CD4-positive, alpha-beta T cell (primary cell): Measurements from ENCODE around the gene OPTC. TPM values are rescaled to one million over a fixed set of nuclear protein-coding genes. Genes with fewer than 3 reads are reported as not detected.

Source experiments
- ATAC-seq: fragments of 200-7000 bp; cut with Tn5 transposase; one replicate; pipeline ENCODE4 v1.10.0; 2022; ENCODE audit warnings: mild to moderate bottlenecking; ENCODE audit not compliant: poor library complexity
- CTCF ChIA-PET: fragments of 350-600 bp; sonication (Branson Sonifier 250); formaldehyde crosslinking; loops from one replicate; lab custom pipeline; 2021; ENCODE audit warnings: antibody characterized with exemption, inconsistent platforms; lab: Charles Lee
- POLR2A ChIA-PET: fragments of 350-600 bp; sonication (Branson Sonifier 250); formaldehyde crosslinking; loops from one replicate; lab custom pipeline; 2021; ENCODE audit warnings: antibody characterized with exemption, inconsistent platforms; lab: Charles Lee
- DNase-seq, 14 experiments: peaks; one replicate each; pipeline ENCODE4 v3.0.0-alpha.2; 2013 to 2020; ENCODE audit warnings: mixed read lengths in 2 of 14
- H3K27ac ChIP-seq, 2 donors: one replicate each; pipeline versions ENCODE4 v1.5.1 to v1.7.0; 2013; ENCODE audit warnings: low read length in 2 of 2, low read depth in 1 of 2, mild to moderate bottlenecking in 1 of 2
- H3K27me3 ChIP-seq, 2 experiments: 1 replicate in 1 of 2; 2 replicates in 1 of 2; pipeline versions ENCODE4 v1.6.1 to v1.7.0; 2013; ENCODE audit warnings: low read length in 2 of 2, control low read depth in 1 of 2, mild to moderate bottlenecking in 1 of 2, moderate library complexity in 1 of 2; ENCODE audit not compliant: insufficient read depth in 2 of 2, control insufficient read depth in 1 of 2
- H3K36me3 ChIP-seq: one replicate; pipeline ENCODE4 v1.6.1; 2013; ENCODE audit warnings: low read length, control low read depth; ENCODE audit not compliant: insufficient read depth
- H3K4me1 ChIP-seq: one replicate; pipeline ENCODE4 v1.6.1; 2013; ENCODE audit warnings: low read length, control low read depth; ENCODE audit not compliant: insufficient read depth
- H3K4me3 ChIP-seq: one replicate; pipeline ENCODE4 v1.5.1; 2013; ENCODE audit warnings: mild to moderate bottlenecking, low read length, moderate library complexity
- H3K9me3 ChIP-seq, 2 experiments: 1 replicate in 1 of 2; 2 replicates in 1 of 2; pipeline versions ENCODE4 v1.6.1 to v1.7.0; 2013; ENCODE audit warnings: low read length in 2 of 2, mild to moderate bottlenecking in 2 of 2, control low read depth in 1 of 2, moderate library complexity in 1 of 2; ENCODE audit not compliant: control insufficient read depth in 1 of 2, insufficient read depth in 1 of 2
- H3K27ac Mint-ChIP-seq: one replicate; pipeline ENCODE4 v1.8.0; 2020; ENCODE audit warnings: mixed read lengths
- H3K27me3 Mint-ChIP-seq: one replicate; pipeline ENCODE4 v1.8.0; 2021; ENCODE audit warnings: mixed read lengths
- H3K36me3 Mint-ChIP-seq: one replicate; pipeline ENCODE4 v1.8.0; 2021; ENCODE audit warnings: low read depth, mixed read lengths
- H3K4me1 Mint-ChIP-seq: one replicate; pipeline ENCODE4 v1.8.0; 2021; ENCODE audit warnings: low read depth, mixed read lengths
- H3K4me3 Mint-ChIP-seq: one replicate; pipeline ENCODE4 v1.8.0; 2020; ENCODE audit warnings: mild to moderate bottlenecking, mixed read lengths
- H3K9me3 Mint-ChIP-seq: one replicate; pipeline ENCODE4 v1.8.0; 2020; ENCODE audit warnings: mixed read lengths
- CTCF ChIP-seq: fragments of 200-600 bp; IDR thresholded peaks from one replicate; pipeline ENCODE4 v1.8.0; 2022; ENCODE audit warnings: antibody characterized with exemption, mild to moderate bottlenecking
- intact Hi-C, 2 experiments: fragments of 100-400 bp; cut with DNase I in 1 of 2; cut with micrococcal nuclease in 1 of 2; formaldehyde crosslinking; loops; one replicate each; pipeline versions ENCODE4 v1.15.1 to v1.9.0; 2023 to 2025; cut with DNase I, micrococcal nuclease
- total RNA-seq, 174 experiments: library from RNA in 2 of 174; stranded (reverse) in 2 of 174; gene quantifications; one replicate each; pipeline ENCODE4 v1.2.3 and lab custom pipeline; 2021 to 2026

The OPTC gene
- total RNA-seq, 2 experiments from 2014 or later = not detected

GRCh38 chr1:203544485-203544884 lies 50.5 kb downstream of the OPTC start:
- Histone ChIP-seq H3K4me1 (no peaks in the 10 kb centered on the region), H3K27ac (no peak overlapping the region), H3K9me3 (no peaks in the 10 kb centered on the region), H3K4me3 (no peak overlapping the region), H3K36me3 (no peaks in the 10 kb centered on the region), H3K27me3 (no peaks in the 10 kb centered on the region)
- Mint-ChIP-seq H3K36me3 (no peaks in the 10 kb centered on the region), H3K4me1 (no peaks in the 10 kb centered on the region), H3K27ac (no peak overlapping the region), H3K9me3 (no peaks in the 10 kb centered on the region), H3K27me3 (no peaks in the 10 kb centered on the region), H3K4me3 (no peak overlapping the region)
- DNase-seq (no peak), ATAC-seq (no peak)
- ChIA-PET POLR2A (no interaction called here), CTCF (interaction anchor here (0.7 kb wide), 1 partner anchor 41 kb away, joined by 3 read pairs; no protein-coding TSS in a partner anchor)
- TF ChIP-seq CTCF = no peak
- intact Hi-C loops = no loop called here

- Mint-ChIP-seq H3K4me3 (no peak overlapping the region), H3K27ac (no peak overlapping the region), H3K4me1 (no peaks in the 10 kb centered on the region), H3K27me3 (no peaks in the 10 kb centered on the region), H3K9me3 (no peaks in the 10 kb centered on the region), H3K36me3 (no peaks in the 10 kb centered on the region)
- ATAC-seq = no peak
- no peak for TF ChIP-seq CTCF
- no peak overlapping the region for H3K27ac ChIP-seq
- H3K4me3 ChIP-seq = no peak overlapping the region
- no peaks in the 10 kb centered on the region for H3K27me3 ChIP-seq
- POLR2A ChIA-PET = no interaction called here
- H3K36me3 ChIP-seq = no peaks in the 10 kb centered on the region
- CTCF ChIA-PET = interaction anchor here (0.7 kb wide), 1 partner anchor 40 kb away, joined by 3 read pairs; no protein-coding TSS in a partner anchor
- DNase-seq = no peak
- no peaks in the 10 kb centered on the region for H3K9me3 ChIP-seq
- intact Hi-C loops = no loop called here
- H3K4me1 ChIP-seq = no peaks in the 10 kb centered on the region
These were observed 51.2 kb downstream of the OPTC start for GRCh38 chr1:203544978-203545816.

- CTCF ChIA-PET = interaction anchor here (1.1 kb wide), 1 partner anchor 15 kb away, joined by 3 read pairs; no protein-coding TSS in a partner anchor
- intact Hi-C loops = no loop called here
These were observed 52.3 kb downstream of the OPTC start for GRCh38 chr1:203546274-203546673.

More at GRCh38 chr1:203546274-203546673, 52.3 kb downstream of the OPTC start:
- TF ChIP-seq CTCF = no peak
- Histone ChIP-seq H3K27ac (no peak overlapping the region), H3K4me1 (no peaks in the 10 kb centered on the region), H3K36me3 (no peaks in the 10 kb centered on the region), H3K4me3 (no peak overlapping the region), H3K9me3 (no peaks in the 10 kb centered on the region), H3K27me3 (no peaks in the 10 kb centered on the region)
- ATAC-seq (no peak), DNase-seq (no peak)
- Mint-ChIP-seq H3K36me3 (no peaks in the 10 kb centered on the region), H3K27me3 (no peaks in the 10 kb centered on the region), H3K4me3 (no peak overlapping the region), H3K4me1 (no peaks in the 10 kb centered on the region), H3K9me3 (no peaks in the 10 kb centered on the region), H3K27ac (no peak overlapping the region)
- POLR2A ChIA-PET = no interaction called here
